SK-N-SH treated with all-trans-retinoic acid at 6 μM for 48 hours (cell line): ENCODE results near the gene RB1.

Experiments
- ATAC-seq: fragments of 200-7000 bp; cut with Tn5 transposase; 3 replicates; pipeline ENCODE4 v1.9.1; 2020; ENCODE audit warnings: mild to moderate bottlenecking, moderate library complexity
- ARNTL ChIP-seq: fragments of 450-650 bp; formaldehyde crosslinking; IDR thresholded peaks from 2 replicates; pipeline ENCODE4 v1.5.0; 2020; ENCODE audit warnings: low read depth, mild to moderate bottlenecking, moderate library complexity, borderline replicate concordance
- BACH2 ChIP-seq: fragments of 250-450 bp; sonication (Bioruptor Pico); IDR thresholded peaks from 2 replicates; pipeline ENCODE4 v1.9.0; 2021; ENCODE audit warnings: mild to moderate bottlenecking, borderline replicate concordance
- CREB5 ChIP-seq: fragments of 250-450 bp; sonication (Bioruptor Pico); IDR thresholded peaks from 2 replicates; pipeline ENCODE4 v1.5.1; 2020; ENCODE audit warnings: low read depth, mild to moderate bottlenecking, moderate library complexity
- CSDC2 ChIP-seq: fragments of 250-450 bp; sonication (Bioruptor Pico); IDR thresholded peaks from 2 replicates; pipeline ENCODE4 v1.5.0; 2020; ENCODE audit warnings: mild to moderate bottlenecking, moderate library complexity
- CSRNP3 ChIP-seq: fragments of 250-450 bp; sonication (Bioruptor Pico); IDR thresholded peaks from 2 replicates; pipeline ENCODE4 v1.5.1; 2021; ENCODE audit warnings: mild to moderate bottlenecking, moderate library complexity
- ESRRG ChIP-seq: fragments of 250-450 bp; sonication (Bioruptor Pico); IDR thresholded peaks from 2 replicates; pipeline ENCODE4 v1.6.1; 2021; ENCODE audit warnings: mild to moderate bottlenecking
- GLIS3 ChIP-seq: fragments of 250-450 bp; sonication (Bioruptor Pico); IDR thresholded peaks from 2 replicates; pipeline ENCODE4 v1.5.0; 2020; ENCODE audit warnings: mild to moderate bottlenecking, moderate library complexity
- ISL1 ChIP-seq: fragments of 250-450 bp; sonication (Bioruptor Pico); IDR thresholded peaks from 2 replicates; pipeline ENCODE4 v2.1.2; 2022; ENCODE audit warnings: mild to moderate bottlenecking, moderate library complexity
- OSR1 ChIP-seq: fragments of 250-450 bp; sonication (Bioruptor Pico); IDR thresholded peaks from 2 replicates; pipeline ENCODE4 v1.8.0; 2022; ENCODE audit warnings: moderate library complexity, mild to moderate bottlenecking, inconsistent platforms
- RARB ChIP-seq: fragments of 250-450 bp; sonication (Bioruptor Pico); IDR thresholded peaks from 2 replicates; pipeline ENCODE4 v1.8.0; 2021; ENCODE audit warnings: mild to moderate bottlenecking, moderate library complexity
- SNAI2 ChIP-seq: fragments of 250-450 bp; sonication (Bioruptor Pico); IDR thresholded peaks from 2 replicates; pipeline ENCODE4 v1.5.0; 2020; ENCODE audit warnings: mild to moderate bottlenecking, moderate library complexity
- TCF4 ChIP-seq: fragments of 250-450 bp; sonication (Bioruptor Pico); IDR thresholded peaks from 2 replicates; pipeline ENCODE4 v1.8.0; 2021; ENCODE audit warnings: mild to moderate bottlenecking, moderate library complexity, borderline replicate concordance
- TOX ChIP-seq: fragments of 250-450 bp; sonication (Bioruptor Pico); IDR thresholded peaks from 2 replicates; pipeline ENCODE4 v1.8.0; 2021; ENCODE audit warnings: mild to moderate bottlenecking, moderate library complexity, borderline replicate concordance
- ZFP3 ChIP-seq: fragments of 250-450 bp; sonication (Bioruptor Pico); IDR thresholded peaks from 2 replicates; pipeline ENCODE4 v1.5.0; 2020; ENCODE audit warnings: mild to moderate bottlenecking, moderate library complexity
- ZFP30 ChIP-seq: fragments of 450-650 bp; formaldehyde crosslinking; IDR thresholded peaks from 2 replicates; pipeline ENCODE4 v1.5.0; 2022; ENCODE audit warnings: mild to moderate bottlenecking, moderate library complexity
- ZNF565 ChIP-seq: fragments of 450-650 bp; formaldehyde crosslinking; conservative IDR thresholded peaks from 2 replicates; pipeline ENCODE4 v1.5.0; 2020; ENCODE audit warnings: low read depth, mild to moderate bottlenecking, moderate library complexity
- ZNF70 ChIP-seq: fragments of 450-650 bp; formaldehyde crosslinking; IDR thresholded peaks from 2 replicates; pipeline ENCODE4 v1.5.0; 2020; ENCODE audit warnings: mild to moderate bottlenecking, moderate library complexity
- ZNF8 ChIP-seq: fragments of 450-650 bp; formaldehyde crosslinking; IDR thresholded peaks from 2 replicates; pipeline ENCODE4 v1.5.0; 2020; ENCODE audit warnings: mild to moderate bottlenecking, moderate library complexity
- TF ChIP-seq, protein P1 (sequence below): fragments of 250-450 bp; sonication (Bioruptor Pico); IDR thresholded peaks from 2 replicates; pipeline ENCODE4 v1.5.0; 2020; ENCODE audit warnings: mild to moderate bottlenecking, moderate library complexity
- TF ChIP-seq, protein P2 (sequence below): fragments of 250-450 bp; sonication (Bioruptor Pico); IDR thresholded peaks from 2 replicates; pipeline ENCODE4 v1.8.0; 2021; ENCODE audit warnings: low read depth, mild to moderate bottlenecking, moderate library complexity, borderline replicate concordance

Gene RB1

GRCh38 chr13:48266701-48267639 is 36.6 kb upstream of the RB1 start:
- no peak for ATAC-seq
- TF ChIP-seq SNAI2 (CRISPR knock-in tag) (no peak), ISL1 (CRISPR knock-in tag) (no peak), CREB5 (CRISPR knock-in tag) (no peak), ZFP30 (no peak), TCF4 (CRISPR knock-in tag) (no peak), ZFP3 (CRISPR knock-in tag) (no peak), CSDC2 (CRISPR knock-in tag) (no peak)
- TF ChIP-seq, protein P1, sequence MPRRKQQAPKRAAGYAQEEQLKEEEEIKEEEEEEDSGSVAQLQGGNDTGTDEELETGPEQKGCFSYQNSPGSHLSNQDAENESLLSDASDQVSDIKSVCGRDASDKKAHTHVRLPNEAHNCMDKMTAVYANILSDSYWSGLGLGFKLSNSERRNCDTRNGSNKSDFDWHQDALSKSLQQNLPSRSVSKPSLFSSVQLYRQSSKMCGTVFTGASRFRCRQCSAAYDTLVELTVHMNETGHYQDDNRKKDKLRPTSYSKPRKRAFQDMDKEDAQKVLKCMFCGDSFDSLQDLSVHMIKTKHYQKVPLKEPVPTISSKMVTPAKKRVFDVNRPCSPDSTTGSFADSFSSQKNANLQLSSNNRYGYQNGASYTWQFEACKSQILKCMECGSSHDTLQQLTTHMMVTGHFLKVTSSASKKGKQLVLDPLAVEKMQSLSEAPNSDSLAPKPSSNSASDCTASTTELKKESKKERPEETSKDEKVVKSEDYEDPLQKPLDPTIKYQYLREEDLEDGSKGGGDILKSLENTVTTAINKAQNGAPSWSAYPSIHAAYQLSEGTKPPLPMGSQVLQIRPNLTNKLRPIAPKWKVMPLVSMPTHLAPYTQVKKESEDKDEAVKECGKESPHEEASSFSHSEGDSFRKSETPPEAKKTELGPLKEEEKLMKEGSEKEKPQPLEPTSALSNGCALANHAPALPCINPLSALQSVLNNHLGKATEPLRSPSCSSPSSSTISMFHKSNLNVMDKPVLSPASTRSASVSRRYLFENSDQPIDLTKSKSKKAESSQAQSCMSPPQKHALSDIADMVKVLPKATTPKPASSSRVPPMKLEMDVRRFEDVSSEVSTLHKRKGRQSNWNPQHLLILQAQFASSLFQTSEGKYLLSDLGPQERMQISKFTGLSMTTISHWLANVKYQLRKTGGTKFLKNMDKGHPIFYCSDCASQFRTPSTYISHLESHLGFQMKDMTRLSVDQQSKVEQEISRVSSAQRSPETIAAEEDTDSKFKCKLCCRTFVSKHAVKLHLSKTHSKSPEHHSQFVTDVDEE (CRISPR knock-in tag), result no peak

DNA sequence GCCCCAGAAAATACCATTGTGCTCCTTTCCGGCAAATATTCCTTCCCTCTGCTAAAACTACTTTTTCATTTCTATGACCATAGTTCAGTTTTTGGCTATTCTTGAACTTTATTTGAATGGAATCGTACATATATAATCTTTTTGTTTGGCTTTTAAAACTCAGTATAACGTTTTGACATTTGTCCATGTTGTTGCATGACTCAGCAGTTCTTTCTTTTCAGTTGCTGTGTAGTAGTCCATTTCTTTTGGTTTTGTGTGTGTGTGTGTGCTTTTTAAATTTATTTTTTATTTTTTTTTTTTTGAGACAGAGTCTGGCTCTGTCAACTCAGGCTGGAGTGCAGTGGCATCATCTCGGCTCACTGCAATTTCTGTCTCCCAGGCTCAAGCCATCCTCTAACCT is 35.5 kb upstream of the RB1 start:
- no peak for ATAC-seq
- TF ChIP-seq ZNF8 (CRISPR knock-in tag), result no peak
- TF ChIP-seq ZFP30, result no peak
- no peak for TF ChIP-seq ZNF565 (CRISPR knock-in tag)
- TF ChIP-seq CREB5 (CRISPR knock-in tag), result no peak
- TF ChIP-seq CSRNP3 (CRISPR knock-in tag), result no peak
- TF ChIP-seq ISL1 (CRISPR knock-in tag), result no peak
- no peak for TF ChIP-seq OSR1 (CRISPR knock-in tag)
- no peak for TF ChIP-seq TOX (CRISPR knock-in tag)
- no peak for TF ChIP-seq GLIS3 (CRISPR knock-in tag)
- TF ChIP-seq ZFP3 (CRISPR knock-in tag), result no peak
- TF ChIP-seq ESRRG (CRISPR knock-in tag), result no peak
- TF ChIP-seq, protein P2, sequence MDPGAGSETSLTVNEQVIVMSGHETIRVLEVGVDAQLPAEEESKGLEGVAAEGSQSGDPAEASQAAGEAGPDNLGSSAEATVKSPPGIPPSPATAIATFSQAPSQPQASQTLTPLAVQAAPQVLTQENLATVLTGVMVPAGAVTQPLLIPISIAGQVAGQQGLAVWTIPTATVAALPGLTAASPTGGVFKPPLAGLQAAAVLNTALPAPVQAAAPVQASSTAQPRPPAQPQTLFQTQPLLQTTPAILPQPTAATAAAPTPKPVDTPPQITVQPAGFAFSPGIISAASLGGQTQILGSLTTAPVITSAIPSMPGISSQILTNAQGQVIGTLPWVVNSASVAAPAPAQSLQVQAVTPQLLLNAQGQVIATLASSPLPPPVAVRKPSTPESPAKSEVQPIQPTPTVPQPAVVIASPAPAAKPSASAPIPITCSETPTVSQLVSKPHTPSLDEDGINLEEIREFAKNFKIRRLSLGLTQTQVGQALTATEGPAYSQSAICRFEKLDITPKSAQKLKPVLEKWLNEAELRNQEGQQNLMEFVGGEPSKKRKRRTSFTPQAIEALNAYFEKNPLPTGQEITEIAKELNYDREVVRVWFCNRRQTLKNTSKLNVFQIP (CRISPR knock-in tag), result no peak
- TF ChIP-seq ZNF70 (CRISPR knock-in tag), result no peak
- TF ChIP-seq, protein P1 (CRISPR knock-in tag), result no peak
- TF ChIP-seq BACH2 (CRISPR knock-in tag), result no peak
- no peak for TF ChIP-seq RARB (CRISPR knock-in tag)
- TF ChIP-seq ARNTL (CRISPR knock-in tag), result no peak
- no peak for TF ChIP-seq SNAI2 (CRISPR knock-in tag)
